ENCODE measurements around the gene CRY2.
"Not testable (repeated sequence)": the region's sequence is repeated elsewhere in the genome, so short reads cannot be mapped to it uniquely, and the experiment has no call there.

GRCh38 chr11:45840251-45840650 lies 7.0 kb upstream of the CRY2 start:
- not testable (repeated sequence) for TF ChIP-seq ZC3H10 (CRISPR knock-in tag; IDR thresholded peaks at IDR 0.05); CSDC2 (CRISPR knock-in tag; IDR thresholded peaks at IDR 0.05); BACH2 (CRISPR knock-in tag; IDR thresholded peaks at IDR 0.05; ENCODE audit: borderline replicate concordance); CREB5 (CRISPR knock-in tag; IDR thresholded peaks at IDR 0.05; ENCODE audit: low read depth); PPARA (CRISPR knock-in tag; IDR thresholded peaks at IDR 0.05; ENCODE audit: borderline replicate concordance); ZNF8 (CRISPR knock-in tag; IDR thresholded peaks at IDR 0.05); ZFP3 (CRISPR knock-in tag; IDR thresholded peaks at IDR 0.05); GLIS3 (CRISPR knock-in tag; IDR thresholded peaks at IDR 0.05); ZNF565 (CRISPR knock-in tag; conservative IDR thresholded peaks at IDR 0.05; ENCODE audit: low read depth); ZFP30 (CRISPR knock-in tag; IDR thresholded peaks at IDR 0.05)

Measured in SK-N-SH treated with all-trans-retinoic acid at 6 μM for 48 hours (cell line).